OCI-LY3 (cell line): ENCODE results near the gene ANKRD45.
"Not testable (repeated sequence)": the region's sequence is repeated elsewhere in the genome, so short reads cannot be mapped to it uniquely, and the experiment has no call there.

Experiments used
- EZH2phosphoT487 ChIP-seq: fragments of 200-600 bp; shearing (Covaris generic); IDR thresholded peaks from 2 replicates; pipeline ENCODE4 v1.6.1; 2018; ENCODE audit warnings: antibody characterized with exemption, mixed run types, low read depth
- TF ChIP-seq, protein P1 (sequence below): fragments of 200-600, 300-600 bp; sonication (generic); IDR thresholded peaks from 2 replicates; pipeline ENCODE4 v1.5.1; 2014; ENCODE audit warnings: antibody characterized with exemption, low read length, low read depth

DNA sequence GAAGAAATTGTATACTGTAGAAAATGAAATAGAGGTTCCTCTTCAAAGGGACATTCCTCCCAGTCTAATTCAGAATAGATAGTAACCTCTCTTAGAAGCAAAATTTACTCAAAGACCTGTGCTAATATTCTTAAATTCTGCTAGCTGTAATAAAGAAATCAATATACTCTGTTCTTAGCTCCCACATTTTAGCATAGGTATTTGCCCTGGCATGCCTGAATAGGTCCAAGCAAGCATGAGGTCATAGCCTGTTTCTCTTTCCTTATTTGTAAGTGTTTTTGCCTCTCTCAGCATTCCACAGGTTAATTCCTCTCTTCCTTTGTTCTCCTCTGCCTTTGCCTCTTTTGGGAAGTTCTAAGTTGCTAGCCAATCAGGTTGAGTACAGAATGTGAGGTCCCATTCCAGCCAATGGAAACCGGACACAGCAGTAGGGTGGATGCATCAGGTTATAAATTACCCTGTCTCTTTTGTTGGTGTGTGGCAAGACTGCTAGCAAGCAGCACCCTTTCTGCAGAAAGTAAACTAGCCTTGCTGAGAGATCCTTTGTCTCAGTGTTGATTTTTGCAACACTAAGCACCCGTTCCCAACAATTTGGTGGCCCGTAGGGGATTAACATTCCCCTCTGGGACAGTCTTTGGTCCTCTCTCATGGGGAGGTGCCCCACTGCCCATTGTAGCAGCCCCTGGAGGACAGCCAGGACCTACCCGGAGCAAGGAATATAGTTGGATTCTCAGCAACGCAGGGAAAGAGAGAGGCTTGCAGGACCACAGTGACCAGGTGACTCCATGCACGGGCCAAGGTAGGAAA lies 32.2 kb downstream of the ANKRD45 start:
- TF ChIP-seq, protein P1, sequence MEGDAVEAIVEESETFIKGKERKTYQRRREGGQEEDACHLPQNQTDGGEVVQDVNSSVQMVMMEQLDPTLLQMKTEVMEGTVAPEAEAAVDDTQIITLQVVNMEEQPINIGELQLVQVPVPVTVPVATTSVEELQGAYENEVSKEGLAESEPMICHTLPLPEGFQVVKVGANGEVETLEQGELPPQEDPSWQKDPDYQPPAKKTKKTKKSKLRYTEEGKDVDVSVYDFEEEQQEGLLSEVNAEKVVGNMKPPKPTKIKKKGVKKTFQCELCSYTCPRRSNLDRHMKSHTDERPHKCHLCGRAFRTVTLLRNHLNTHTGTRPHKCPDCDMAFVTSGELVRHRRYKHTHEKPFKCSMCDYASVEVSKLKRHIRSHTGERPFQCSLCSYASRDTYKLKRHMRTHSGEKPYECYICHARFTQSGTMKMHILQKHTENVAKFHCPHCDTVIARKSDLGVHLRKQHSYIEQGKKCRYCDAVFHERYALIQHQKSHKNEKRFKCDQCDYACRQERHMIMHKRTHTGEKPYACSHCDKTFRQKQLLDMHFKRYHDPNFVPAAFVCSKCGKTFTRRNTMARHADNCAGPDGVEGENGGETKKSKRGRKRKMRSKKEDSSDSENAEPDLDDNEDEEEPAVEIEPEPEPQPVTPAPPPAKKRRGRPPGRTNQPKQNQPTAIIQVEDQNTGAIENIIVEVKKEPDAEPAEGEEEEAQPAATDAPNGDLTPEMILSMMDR, result not testable (repeated sequence)
- not testable (repeated sequence) for TF ChIP-seq EZH2phosphoT487
